ENCODE measurements around the gene NKX1-2.

- TF ChIP-seq EP300 (IDR thresholded peaks at IDR 0.05) (no peak), CTCF (IDR thresholded peaks at IDR 0.05) (no peak), POLR2AphosphoS5 (IDR thresholded peaks at IDR 0.05) (no peak)
Measured at GRCh38 chr10:124476043-124476725, 26.3 kb upstream of the NKX1-2 start.
